Esophagus muscularis mucosa (tissue), 4 donors: ENCODE results near the gene C8B. TPM values are rescaled to one million over a fixed set of nuclear protein-coding genes. Genes with fewer than 3 reads are reported as not detected.

Experiments
- DNase-seq: peaks from one replicate; pipeline ENCODE4 v3.0.0-alpha.2; 2017; ENCODE audit errors: extremely low spot score
- H3K27ac ChIP-seq, 4 donors: fragments of 200-600 bp; sonication (generic); replicated peaks in 1 of 4; 1 replicate in 3 of 4; 2 replicates in 1 of 4; pipeline ENCODE4 v1.5.1; 2016 to 2019; ENCODE audit warnings: mild to moderate bottlenecking in 1 of 4
- H3K27me3 ChIP-seq, 4 donors: fragments of 200-600 bp; sonication (generic); one replicate each; pipeline versions ENCODE4 v1.5.1 to v1.6.0; 2016 to 2019
- H3K36me3 ChIP-seq, 4 donors: fragments of 200-600 bp; sonication (generic); one replicate each; pipeline ENCODE4 v1.5.1; 2016 to 2019
- H3K4me1 ChIP-seq, 4 donors: fragments of 200-600 bp; sonication (generic); one replicate each; pipeline ENCODE4 v1.5.1; 2016 to 2019
- H3K4me3 ChIP-seq, 4 donors: fragments of 200-600 bp; sonication (generic); 1 replicate in 2 of 4; 2 replicates in 2 of 4; pipeline ENCODE4 v1.5.1; 2016 to 2019; ENCODE audit warnings: mild to moderate bottlenecking in 4 of 4, moderate library complexity in 1 of 4
- H3K9me3 ChIP-seq, 4 donors: fragments of 200-600 bp; sonication (generic); 1 replicate in 3 of 4; 2 replicates in 1 of 4; pipeline ENCODE4 v1.5.1; 2016 to 2019
- EP300 ChIP-seq: sonication (generic); formaldehyde crosslinking; IDR thresholded peaks from one replicate; pipeline ENCODE4 v1.6.1; 2017; ENCODE audit warnings: antibody characterized with exemption
- POLR2A ChIP-seq: fragments of 450-650 bp; IDR thresholded peaks from one replicate; pipeline ENCODE4 v1.6.1; 2017; ENCODE audit warnings: antibody characterized with exemption, moderate library complexity, mild to moderate bottlenecking, low read depth
- POLR2AphosphoS5 ChIP-seq, 2 donors: sonication (generic); formaldehyde crosslinking; IDR thresholded peaks; one replicate each; pipeline ENCODE4 v1.6.1; 2017; ENCODE audit warnings: antibody characterized with exemption in 2 of 2
- WGBS: methylation state at CpG from one replicate; pipeline ENCODE4 v1.1.5; 2018; 5-methylcytosine and 5-hydroxymethylcytosine counted together
- intact Hi-C: fragments of 100-400 bp; cut with DNase I; formaldehyde crosslinking; loops from one replicate; pipeline ENCODE4 v1.15.1; 2023
- total RNA-seq, 4 donors: library from RNA; depleted of rRNA; stranded (reverse); fragments of >200 nt; gene quantifications; one replicate each; pipeline versions ENCODE4 v1.1.0 to v1.2.1, GENCODE V29; 2016
- TF ChIP-seq, protein P1 (sequence below), 3 experiments: fragments of 200-600 bp in 2 of 3; fragments of 450-650 bp in 1 of 3; sonication (generic) in 2 of 3; IDR thresholded peaks; one replicate each; pipeline ENCODE4 v1.5.1; 2017 to 2019; ENCODE audit warnings: antibody characterized with exemption in 3 of 3, mild to moderate bottlenecking in 2 of 3, moderate library complexity in 1 of 3

Gene C8B
- total RNA-seq, 4 donors from 2014 or later = not detected

DNA sequence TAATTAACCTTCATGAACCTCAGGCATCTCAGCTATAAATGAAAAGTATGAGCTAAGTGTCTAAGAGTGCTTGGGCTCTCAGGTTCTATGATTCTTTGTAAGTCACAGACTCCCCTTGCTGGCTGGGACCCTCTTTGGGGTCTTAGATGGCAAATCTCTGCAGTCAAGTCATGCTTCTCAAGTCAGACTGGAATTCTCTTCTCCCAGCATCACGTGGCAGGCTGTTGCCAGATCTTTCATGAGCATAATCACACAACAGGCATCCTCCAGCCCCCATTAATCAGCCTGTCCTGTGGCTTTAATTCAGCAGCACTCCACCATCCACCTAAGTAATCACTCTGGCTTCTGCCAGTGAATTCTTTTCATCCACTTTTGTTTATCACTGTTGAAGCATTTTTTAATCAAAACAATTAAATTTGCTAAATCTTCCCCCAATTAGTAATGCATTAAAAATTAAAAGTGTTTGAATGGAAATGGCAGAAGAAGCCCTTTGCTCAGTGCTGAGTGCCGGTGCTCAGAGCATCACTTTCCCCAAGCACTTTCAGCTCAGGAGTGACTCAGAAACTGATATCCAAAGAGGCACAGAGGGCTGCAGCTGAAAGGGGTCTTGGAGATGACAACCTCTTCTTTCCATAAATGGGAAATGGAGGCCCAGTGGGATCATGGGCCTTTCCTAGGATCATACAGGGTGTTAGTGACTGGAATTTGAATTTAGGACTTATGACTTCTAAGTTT, 61.0 kb downstream of the C8B start:
- intact Hi-C loops = no loop called here
- no peaks in the 10 kb centered on the region for H3K4me1 ChIP-seq
- DNase-seq = no peak
- no peaks in the 10 kb centered on the region for H3K9me3 ChIP-seq
- H3K27ac ChIP-seq = no peak overlapping the region
- H3K36me3 ChIP-seq = no peaks in the 10 kb centered on the region
- 57% methylated on average over 2 of the region's 2 CpGs for WGBS
- no peaks in the 10 kb centered on the region for H3K27me3 ChIP-seq
- no peak overlapping the region for H3K4me3 ChIP-seq
- TF ChIP-seq POLR2A (no peak), EP300 (no peak), POLR2AphosphoS5 (IDR thresholded peaks at IDR 0.05) (no peak)
- TF ChIP-seq, protein P1, sequence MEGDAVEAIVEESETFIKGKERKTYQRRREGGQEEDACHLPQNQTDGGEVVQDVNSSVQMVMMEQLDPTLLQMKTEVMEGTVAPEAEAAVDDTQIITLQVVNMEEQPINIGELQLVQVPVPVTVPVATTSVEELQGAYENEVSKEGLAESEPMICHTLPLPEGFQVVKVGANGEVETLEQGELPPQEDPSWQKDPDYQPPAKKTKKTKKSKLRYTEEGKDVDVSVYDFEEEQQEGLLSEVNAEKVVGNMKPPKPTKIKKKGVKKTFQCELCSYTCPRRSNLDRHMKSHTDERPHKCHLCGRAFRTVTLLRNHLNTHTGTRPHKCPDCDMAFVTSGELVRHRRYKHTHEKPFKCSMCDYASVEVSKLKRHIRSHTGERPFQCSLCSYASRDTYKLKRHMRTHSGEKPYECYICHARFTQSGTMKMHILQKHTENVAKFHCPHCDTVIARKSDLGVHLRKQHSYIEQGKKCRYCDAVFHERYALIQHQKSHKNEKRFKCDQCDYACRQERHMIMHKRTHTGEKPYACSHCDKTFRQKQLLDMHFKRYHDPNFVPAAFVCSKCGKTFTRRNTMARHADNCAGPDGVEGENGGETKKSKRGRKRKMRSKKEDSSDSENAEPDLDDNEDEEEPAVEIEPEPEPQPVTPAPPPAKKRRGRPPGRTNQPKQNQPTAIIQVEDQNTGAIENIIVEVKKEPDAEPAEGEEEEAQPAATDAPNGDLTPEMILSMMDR (IDR thresholded peaks at IDR 0.05) = no peak

DNA sequence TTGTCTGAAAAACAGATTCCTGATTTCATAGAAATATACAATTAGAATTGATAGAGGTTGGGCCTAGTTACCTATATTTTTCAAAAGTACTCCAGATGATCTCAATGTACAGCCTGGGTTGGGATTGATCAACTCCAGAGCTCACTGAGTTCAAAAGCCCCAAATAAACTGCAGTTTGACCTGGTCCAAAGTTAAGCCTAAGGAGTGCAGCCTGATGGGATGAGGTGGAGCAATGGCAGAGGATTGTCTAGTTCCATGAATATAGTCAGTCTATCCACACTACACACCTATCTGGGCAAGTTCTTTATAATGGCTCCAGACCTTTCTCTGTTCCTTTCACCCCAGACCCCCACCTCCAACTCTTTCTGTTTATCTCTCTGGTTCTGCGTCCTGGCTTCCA, 62.0 kb downstream of the C8B start:
- WGBS = 88% methylated on average over 1 of the region's 1 CpG

DNA sequence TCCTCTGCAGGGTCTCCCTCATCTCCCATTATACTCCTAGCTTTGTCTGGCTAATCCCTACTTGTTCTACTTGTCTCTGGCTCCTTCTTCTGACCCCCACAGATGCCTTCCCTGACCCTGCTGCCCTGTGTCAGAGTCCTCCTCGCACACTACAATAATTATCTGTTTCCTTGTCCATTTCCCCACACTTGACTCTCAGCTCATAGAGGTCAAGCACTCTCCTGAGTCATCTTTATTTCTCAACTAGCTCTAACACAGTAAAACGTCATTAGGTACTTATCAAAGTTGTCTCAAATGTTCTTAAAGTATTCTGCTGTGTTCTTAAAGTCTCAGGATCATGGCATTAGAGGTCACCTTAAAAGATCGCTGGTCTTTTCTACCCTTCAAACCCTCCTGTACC, 64.1 kb downstream of the C8B start:
- intact Hi-C loops = no loop called here

More for the DNA sequence above, 62.0 kb downstream of the C8B start:
- Histone ChIP-seq H3K36me3 (no peaks in the 10 kb centered on the region), H3K4me1 (no peaks in the 10 kb centered on the region), H3K27me3 (no peaks in the 10 kb centered on the region), H3K27ac (no peak overlapping the region), H3K4me3 (no peak overlapping the region), H3K9me3 (no peaks in the 10 kb centered on the region)
- TF ChIP-seq EP300 = no peak
- TF ChIP-seq, protein P1 (IDR thresholded peaks at IDR 0.05) = no peak
- no peak for TF ChIP-seq POLR2A
- TF ChIP-seq POLR2AphosphoS5 (IDR thresholded peaks at IDR 0.05) = no peak
- intact Hi-C loops = no loop called here
- no peak for DNase-seq

DNA sequence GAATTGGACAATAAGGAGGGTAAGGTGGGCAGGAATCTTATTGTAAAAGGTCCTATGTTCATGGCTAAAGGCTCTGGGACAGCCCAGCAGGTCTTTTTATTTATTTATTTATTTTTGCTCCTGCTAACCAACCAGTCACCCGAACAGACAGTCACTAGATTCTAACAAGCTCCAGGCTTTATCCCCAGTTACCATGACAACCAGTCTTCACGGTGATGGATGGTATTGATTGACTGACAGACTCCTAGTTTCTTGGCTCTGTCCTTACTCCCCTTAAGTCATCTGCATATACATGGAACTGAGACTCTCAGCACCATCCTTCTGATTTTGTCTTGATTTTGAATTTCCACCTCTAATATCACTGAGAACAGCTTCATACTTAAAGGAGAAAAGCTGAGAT, 66.9 kb downstream of the C8B start:
- TF ChIP-seq POLR2A (no peak), EP300 (no peak), POLR2AphosphoS5 (IDR thresholded peaks at IDR 0.05) (no peak)
- TF ChIP-seq, protein P1 (IDR thresholded peaks at IDR 0.05) = no peak
- intact Hi-C loops = no loop called here
- no peak overlapping the region for H3K4me3 ChIP-seq
- no peaks in the 10 kb centered on the region for H3K36me3 ChIP-seq
- no peaks in the 10 kb centered on the region for H3K9me3 ChIP-seq
- H3K27ac ChIP-seq = no peak overlapping the region
- 75% methylated on average over 2 of the region's 2 CpGs for WGBS
- DNase-seq = no peak
- H3K4me1 ChIP-seq = peaks cover 0 to 12% (median 0%) of the 10 kb centered on the region in 4 donors
- no peaks in the 10 kb centered on the region for H3K27me3 ChIP-seq

More for the DNA sequence above, 64.1 kb downstream of the C8B start:
- no peak for DNase-seq
- Histone ChIP-seq H3K36me3 (no peaks in the 10 kb centered on the region), H3K27me3 (no peaks in the 10 kb centered on the region), H3K4me3 (no peak overlapping the region), H3K9me3 (no peaks in the 10 kb centered on the region), H3K4me1 (peaks cover 0 to 12% (median 0%) of the 10 kb centered on the region in 4 donors), H3K27ac (no peak overlapping the region)
- 60% methylated on average over 3 of the region's 3 CpGs for WGBS
- TF ChIP-seq, protein P1 (IDR thresholded peaks at IDR 0.05) = no peak
- TF ChIP-seq POLR2A = no peak
- no peak for TF ChIP-seq EP300
- TF ChIP-seq POLR2AphosphoS5 (IDR thresholded peaks at IDR 0.05) = no peak

DNA sequence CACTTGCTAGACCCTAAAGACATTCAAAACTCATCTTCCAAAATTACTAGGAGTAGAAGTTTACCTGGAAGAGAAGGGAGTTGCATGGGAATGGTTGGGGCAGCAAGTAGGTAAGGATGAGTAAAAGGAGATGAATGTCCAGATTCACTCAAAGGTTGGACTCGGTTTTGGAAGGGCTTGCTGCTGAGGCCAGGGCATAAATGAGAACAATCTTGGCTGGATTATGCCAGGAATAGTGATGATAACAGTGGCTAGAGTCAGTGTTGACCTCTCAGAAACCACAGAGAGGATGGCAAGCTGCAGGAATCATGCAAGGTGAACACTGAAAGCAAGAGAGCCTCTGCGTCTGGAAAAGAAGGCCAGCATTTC, 67.8 kb downstream of the C8B start:
- H3K4me1 ChIP-seq = peaks cover 0 to 12% (median 0%) of the 10 kb centered on the region in 4 donors
- no peaks in the 10 kb centered on the region for H3K27me3 ChIP-seq
- H3K4me3 ChIP-seq = no peak overlapping the region
- H3K36me3 ChIP-seq = no peaks in the 10 kb centered on the region
- H3K27ac ChIP-seq = no peak overlapping the region
- DNase-seq = no peak
- TF ChIP-seq, protein P1 (IDR thresholded peaks at IDR 0.05) = no peak
- TF ChIP-seq POLR2AphosphoS5 (IDR thresholded peaks at IDR 0.05) (no peak), EP300 (no peak), POLR2A (no peak)
- 69% methylated on average over 2 of the region's 2 CpGs for WGBS
- intact Hi-C loops = no loop called here
- H3K9me3 ChIP-seq = no peaks in the 10 kb centered on the region
